Gastroesophageal sphincter (tissue), 4 donors: ENCODE results near the gene GHRH. TPM values are rescaled to one million over a fixed set of nuclear protein-coding genes. Genes with fewer than 3 reads are reported as not detected.

Experiments used
- ATAC-seq: fragments of 150-250 bp; one replicate; pipeline ENCODE4 v1.9.1; 2016; ENCODE audit warnings: mild to moderate bottlenecking, moderate library complexity
- H3K27ac ChIP-seq, 4 donors: fragments of 200-600 bp; sonication (generic) in 3 of 4; 1 replicate in 3 of 4; 2 replicates in 1 of 4; pipeline ENCODE4 v1.5.1; 2016 to 2019
- H3K27me3 ChIP-seq: fragments of 200-600 bp; sonication (generic); one replicate; pipeline ENCODE4 v1.5.1; 2019
- H3K36me3 ChIP-seq, 2 donors: fragments of 200-600 bp; sonication (generic); one replicate each; pipeline ENCODE4 v1.5.1; 2019; ENCODE audit warnings: control low read depth in 1 of 2
- H3K4me1 ChIP-seq, 3 donors: fragments of 200-600 bp; sonication (generic); 1 replicate in 2 of 3; 2 replicates in 1 of 3; pipeline ENCODE4 v1.5.1; 2016 to 2019; ENCODE audit warnings: control low read depth in 2 of 3
- H3K4me3 ChIP-seq, 2 donors: fragments of 200-600 bp; sonication (generic); one replicate each; pipeline ENCODE4 v1.5.1; 2019; ENCODE audit warnings: mild to moderate bottlenecking in 1 of 2, moderate library complexity in 1 of 2
- H3K9me3 ChIP-seq, 3 donors: fragments of 200-600 bp; sonication (generic); one replicate each; pipeline ENCODE4 v1.5.1; 2017 to 2019; ENCODE audit warnings: control low read depth in 2 of 3
- EP300 ChIP-seq: sonication (generic); formaldehyde crosslinking; IDR thresholded peaks from one replicate; pipeline ENCODE4 v1.6.1; 2017; ENCODE audit warnings: antibody characterized with exemption, mild to moderate bottlenecking
- POLR2A ChIP-seq, 2 donors: fragments of 450-650 bp; IDR thresholded peaks; one replicate each; pipeline ENCODE4 v1.6.1; 2017; ENCODE audit warnings: antibody characterized with exemption in 2 of 2, mild to moderate bottlenecking in 2 of 2, moderate library complexity in 1 of 2
- POLR2AphosphoS5 ChIP-seq: sonication (generic); formaldehyde crosslinking; IDR thresholded peaks from one replicate; pipeline ENCODE4 v1.6.1; 2017; ENCODE audit warnings: antibody characterized with exemption
- WGBS, 2 donors: methylation state at CpG; one replicate each; pipeline ENCODE4 v1.1.5; 2018; ENCODE audit warnings: low coverage in 1 of 2; 5-methylcytosine and 5-hydroxymethylcytosine counted together
- total RNA-seq, 4 donors: library from RNA; depleted of rRNA; stranded (reverse); fragments of >200 nt; gene quantifications; one replicate each; pipeline ENCODE4 v1.1.0, GENCODE V29; 2016
- TF ChIP-seq, protein P1 (sequence below), 4 experiments: fragments of 200-600 bp in 2 of 4; fragments of 450-650 bp in 2 of 4; sonication (generic) in 1 of 4; IDR thresholded peaks; one replicate each; pipeline ENCODE4 v1.5.1; 2017 to 2019; ENCODE audit warnings: antibody characterized with exemption in 4 of 4, mild to moderate bottlenecking in 2 of 4, moderate library complexity in 2 of 4

GHRH gene
- total RNA-seq, 4 donors from 2014 or later: not detected

DNA sequence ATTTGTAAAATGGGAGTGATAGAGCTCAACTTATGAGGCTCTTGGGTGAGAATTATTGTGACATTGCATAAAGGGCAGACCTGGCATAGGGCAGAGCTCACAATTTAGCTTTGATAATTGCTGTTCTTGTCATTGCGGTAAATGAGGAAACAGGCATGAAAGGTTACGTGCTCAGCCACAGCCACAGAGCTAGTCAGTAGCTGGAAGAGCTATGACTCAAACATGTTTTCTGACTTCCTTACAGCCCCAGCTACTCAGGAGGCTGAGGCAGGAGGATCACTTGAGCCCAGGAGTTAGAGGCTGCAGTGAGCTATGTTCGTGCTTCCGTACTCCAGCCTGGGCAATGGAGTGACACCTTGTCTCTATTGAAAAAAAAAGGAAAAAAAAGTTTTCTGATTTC, 3.5 kb upstream of the GHRH start:
- Histone ChIP-seq H3K27me3 (peaks cover 8% of the 10 kb centered on the region), H3K9me3 (no peaks in the 10 kb centered on the region), H3K4me3 (no peak overlapping the region), H3K27ac (no peak overlapping the region), H3K36me3 (no peaks in the 10 kb centered on the region), H3K4me1 (peaks cover 0 to 7% (median 0%) of the 10 kb centered on the region in 3 donors)
- TF ChIP-seq EP300: no peak
- TF ChIP-seq, protein P1, sequence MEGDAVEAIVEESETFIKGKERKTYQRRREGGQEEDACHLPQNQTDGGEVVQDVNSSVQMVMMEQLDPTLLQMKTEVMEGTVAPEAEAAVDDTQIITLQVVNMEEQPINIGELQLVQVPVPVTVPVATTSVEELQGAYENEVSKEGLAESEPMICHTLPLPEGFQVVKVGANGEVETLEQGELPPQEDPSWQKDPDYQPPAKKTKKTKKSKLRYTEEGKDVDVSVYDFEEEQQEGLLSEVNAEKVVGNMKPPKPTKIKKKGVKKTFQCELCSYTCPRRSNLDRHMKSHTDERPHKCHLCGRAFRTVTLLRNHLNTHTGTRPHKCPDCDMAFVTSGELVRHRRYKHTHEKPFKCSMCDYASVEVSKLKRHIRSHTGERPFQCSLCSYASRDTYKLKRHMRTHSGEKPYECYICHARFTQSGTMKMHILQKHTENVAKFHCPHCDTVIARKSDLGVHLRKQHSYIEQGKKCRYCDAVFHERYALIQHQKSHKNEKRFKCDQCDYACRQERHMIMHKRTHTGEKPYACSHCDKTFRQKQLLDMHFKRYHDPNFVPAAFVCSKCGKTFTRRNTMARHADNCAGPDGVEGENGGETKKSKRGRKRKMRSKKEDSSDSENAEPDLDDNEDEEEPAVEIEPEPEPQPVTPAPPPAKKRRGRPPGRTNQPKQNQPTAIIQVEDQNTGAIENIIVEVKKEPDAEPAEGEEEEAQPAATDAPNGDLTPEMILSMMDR (IDR thresholded peaks at IDR 0.05): no peak
- TF ChIP-seq POLR2A (IDR thresholded peaks at IDR 0.05): no peak
- TF ChIP-seq POLR2AphosphoS5: no peak
- no peak for ATAC-seq
- WGBS, 2 donors: 95 to 100% methylated on average over 2 to 3 of the region's 4 CpGs

DNA sequence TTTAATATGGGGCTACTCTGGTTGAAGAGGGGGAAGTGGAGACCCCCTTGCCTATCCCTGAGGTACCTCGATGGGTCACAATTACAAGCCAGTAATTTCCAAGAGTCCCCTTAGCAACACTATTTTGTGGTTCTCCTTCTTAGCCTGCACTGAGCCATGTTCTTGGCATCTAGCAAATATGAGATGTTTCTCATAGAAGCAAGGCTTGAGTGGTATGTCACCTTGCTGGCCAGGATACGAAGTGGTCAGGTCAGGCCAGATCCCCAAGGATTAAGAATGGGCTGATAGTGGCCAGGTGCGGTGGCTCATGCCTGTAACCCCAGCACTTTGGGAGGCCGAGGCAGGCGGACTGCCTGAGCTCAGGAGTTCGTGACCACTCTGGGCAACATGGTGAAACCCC, 2.1 kb upstream of the GHRH start:
- no peak for ATAC-seq
- Histone ChIP-seq H3K4me3 (no peak overlapping the region), H3K4me1 (no peaks in the 10 kb centered on the region), H3K27me3 (peaks cover 8% of the 10 kb centered on the region), H3K27ac (no peak overlapping the region), H3K9me3 (no peaks in the 10 kb centered on the region), H3K36me3 (no peaks in the 10 kb centered on the region)
- 100% methylated on average over 1 to 3 of the region's 6 CpGs for WGBS, 2 donors
- no peak for TF ChIP-seq POLR2AphosphoS5
- no peak for TF ChIP-seq POLR2A (IDR thresholded peaks at IDR 0.05)
- TF ChIP-seq EP300: no peak
- TF ChIP-seq, protein P1 (IDR thresholded peaks at IDR 0.05): no peak

DNA sequence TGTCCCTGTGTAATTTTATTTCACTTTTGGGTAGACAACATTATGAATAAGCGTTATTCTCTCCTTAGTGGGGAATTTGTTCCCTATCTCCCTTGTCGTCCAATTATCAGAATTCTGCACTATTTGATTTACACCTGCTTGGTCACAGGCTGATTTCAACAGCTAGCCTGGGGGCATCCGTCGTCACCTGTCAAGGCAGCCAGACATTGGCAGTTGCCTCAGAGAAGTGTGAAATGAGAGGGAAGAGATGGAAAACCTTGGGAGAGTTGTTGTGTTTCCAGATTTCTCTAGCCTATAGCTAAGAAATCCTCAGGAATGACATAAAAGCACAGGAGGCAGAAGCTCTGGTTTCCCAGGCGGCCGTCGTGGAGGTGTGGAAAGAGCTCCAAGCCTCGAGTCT, 891 bp upstream of the GHRH start:
- Histone ChIP-seq H3K4me1 (no peaks in the 10 kb centered on the region), H3K4me3 (no peak overlapping the region), H3K27me3 (peaks cover 8% of the 10 kb centered on the region), H3K9me3 (no peaks in the 10 kb centered on the region), H3K27ac (no peak overlapping the region), H3K36me3 (no peaks in the 10 kb centered on the region)
- TF ChIP-seq POLR2AphosphoS5: no peak
- TF ChIP-seq EP300: no peak
- TF ChIP-seq POLR2A (IDR thresholded peaks at IDR 0.05): no peak
- TF ChIP-seq, protein P1 (IDR thresholded peaks at IDR 0.05): no peak
- 70 to 76% methylated on average over 4 to 7 of the region's 8 CpGs for WGBS, 2 donors
- ATAC-seq: no peak

DNA sequence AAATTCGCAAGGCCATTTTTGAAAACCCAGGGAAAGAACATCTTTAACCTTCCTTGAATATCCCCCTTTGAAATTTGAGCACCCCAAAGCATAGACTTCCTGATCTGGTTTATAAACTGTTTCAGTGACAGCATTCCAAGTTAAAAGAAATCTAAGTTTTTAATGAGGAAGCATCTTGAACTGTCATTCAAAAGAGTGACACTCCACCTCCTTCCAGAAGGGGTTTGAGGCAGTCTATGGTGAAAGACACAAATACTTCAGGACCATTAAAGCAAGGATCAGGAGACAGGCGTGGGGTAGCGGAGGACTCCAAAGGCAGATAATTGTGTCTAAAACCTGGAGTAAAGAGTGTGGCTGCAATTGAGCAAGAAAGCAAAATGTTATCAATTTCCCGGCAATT, 691 bp downstream of the GHRH start:
- ATAC-seq: no peak
- 69 to 97% methylated on average over 3 to 4 of the region's 4 CpGs for WGBS, 2 donors
- TF ChIP-seq POLR2A (IDR thresholded peaks at IDR 0.05) (no peak), POLR2AphosphoS5 (no peak), EP300 (no peak)
- TF ChIP-seq, protein P1 (IDR thresholded peaks at IDR 0.05): no peak

DNA sequence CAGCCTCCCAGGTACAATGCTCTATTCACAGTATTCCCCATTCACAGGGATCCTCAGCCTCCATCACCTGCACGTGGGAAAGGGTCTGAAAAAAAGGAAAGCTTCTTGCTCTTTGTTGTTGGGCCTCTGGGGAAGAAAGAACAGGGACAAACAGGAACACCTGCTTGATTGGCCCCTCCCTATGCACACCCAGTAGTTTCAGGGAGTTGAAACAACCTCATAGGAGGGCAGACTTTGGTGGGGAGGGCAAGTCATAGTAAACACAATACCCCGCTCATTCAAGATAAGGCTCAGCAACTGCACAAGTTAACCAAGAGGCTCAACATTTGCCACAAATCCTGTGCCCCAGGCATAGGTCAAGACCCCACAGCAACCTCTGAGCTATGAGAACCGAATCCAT, 1.7 kb downstream of the GHRH start:
- no peak for ATAC-seq
- no peak overlapping the region for H3K4me3 ChIP-seq
- 36% methylated on average over 2 of the region's 3 CpGs; no CpG with 5 or more reads in 1 of the 2 donors for WGBS, 2 donors

More for the DNA sequence above, 691 bp downstream of the GHRH start:
- Histone ChIP-seq H3K27ac (no peak overlapping the region), H3K4me3 (no peak overlapping the region), H3K9me3 (no peaks in the 10 kb centered on the region), H3K27me3 (peaks cover 8% of the 10 kb centered on the region), H3K4me1 (no peaks in the 10 kb centered on the region), H3K36me3 (no peaks in the 10 kb centered on the region)

More for the DNA sequence above, 1.7 kb downstream of the GHRH start:
- Histone ChIP-seq H3K27me3 (peaks cover 8% of the 10 kb centered on the region), H3K9me3 (no peaks in the 10 kb centered on the region), H3K36me3 (no peaks in the 10 kb centered on the region), H3K27ac (no peak overlapping the region), H3K4me1 (no peaks in the 10 kb centered on the region)
- no peak for TF ChIP-seq POLR2A (IDR thresholded peaks at IDR 0.05)
- TF ChIP-seq, protein P1 (IDR thresholded peaks at IDR 0.05): no peak
